ENCODE results near the gene AHI1. TPM values are rescaled to one million over a fixed set of nuclear protein-coding genes. Genes with fewer than 3 reads are reported as not detected.

The AHI1 gene
- total and polyA plus RNA-seq, 10 of the 15 experiments (the other 5 are each of a cell fraction or from before 2014, with no cell fraction given), result 3.2 to 9.5 (median 4.6) TPM

GRCh38 chr6:135474362-135474761, 23.2 kb downstream of the AHI1 start (continued):
- no peak for TF ChIP-seq IRF5 (IDR thresholded peaks at IDR 0.05; ENCODE audit: borderline replicate concordance)
- no peak for TF ChIP-seq HDAC2 (IDR thresholded peaks at IDR 0.05)
- TF ChIP-seq RCOR1 (conservative IDR thresholded peaks at IDR 0.05; ENCODE audit: low read depth, low read length), result no peak
- no peak for TF ChIP-seq RFX5 (IDR thresholded peaks at IDR 0.05; ENCODE audit: low read depth, low read length)
- no peak for TF ChIP-seq NR2C2 (IDR thresholded peaks at IDR 0.05; ENCODE audit: borderline replicate concordance, control insufficient read depth, insufficient read length, low read depth)

GRCh38 chr6:135465903-135466302, 31.6 kb downstream of the AHI1 start:
- H3K9me3 ChIP-seq (replicated peaks; ENCODE audit: control insufficient read depth, insufficient read depth, low read length), result no peaks in the 10 kb centered on the region
- H4K20me1 ChIP-seq (ENCODE audit: control insufficient read depth, insufficient read depth), result no peaks in the 10 kb centered on the region
- ChIA-PET CTCF (interaction anchor here (1.4 kb wide), 1 partner anchor 15 kb away, joined by 6 read pairs; no protein-coding TSS in a partner anchor), RAD21 (ENCODE audit: unreplicated experiment) (interaction anchor here (1.0 kb wide), 1 partner anchor 32 kb away, joined by 3 read pairs; no protein-coding TSS in a partner anchor), POLR2A (no interaction called here), SMC1A (ENCODE audit: uncharacterized antibody, unreplicated experiment) (interaction anchor here (1.0 to 1.1 kb wide), 2 partner anchors 18 to 32 kb away, joined by 3 to 4 read pairs; no protein-coding TSS in a partner anchor)
- intact Hi-C loops (cut with micrococcal nuclease; ENCODE audit: unreplicated experiment) (no loop called here), in situ Hi-C loops (cut with MboI) (no loop called here)
- no peak overlapping the region for H3K4me3 ChIP-seq
- peaks cover 16% of the 10 kb centered on the region for H3K4me1 ChIP-seq (ENCODE audit: control insufficient read depth, insufficient read depth, low read length)
- ATAC-seq (no peak), DNase-seq (ENCODE audit: low read depth, low spot score) (no peak), FAIRE-seq (no peak)
- no peaks in the 10 kb centered on the region for H3K36me3 ChIP-seq (ENCODE audit: control insufficient read depth in 2 of 2, insufficient read depth in 2 of 2, low read length in 1 of 2)
- no peak overlapping the region for H3K9ac ChIP-seq (ENCODE audit: control insufficient read depth, insufficient read depth, low read length)
- peak overlapping the region; percentile 45 for H3K4me2 ChIP-seq (ENCODE audit: control insufficient read depth, insufficient read depth)
- H3K79me2 ChIP-seq (ENCODE audit: control insufficient read depth, insufficient read depth, low read length), result no peaks in the 10 kb centered on the region
- no peak overlapping the region for H3K27ac ChIP-seq (ENCODE audit: control insufficient read depth, insufficient read depth)
- no TSS peak for BruUV-seq (replicated peaks)
- WGBS (ENCODE audit: insufficient coverage, insufficient replicate concordance, low lambda C conversion rate, missing lambda C conversion rate), result 30% methylated on average over 4 of the region's 4 CpGs
- no peak overlapping the region; the same call in 1 of the 2 replicates for H2AFZ ChIP-seq (ENCODE audit: control insufficient read depth, low read depth, low read length)
- H3K27me3 ChIP-seq (replicated peaks in 1 of 2; ENCODE audit: control insufficient read depth in 2 of 2, insufficient read depth in 2 of 2, low read length in 1 of 2), result no peaks in the 10 kb centered on the region
- TF ChIP-seq STAT1 (conservative IDR thresholded peaks at IDR 0.05) (no peak), POU2F2 (IDR thresholded peaks at IDR 0.05; ENCODE audit: borderline replicate concordance, low read depth, low read length) (no peak), ETV6 (conservative IDR thresholded peaks at IDR 0.05 in 1 of 2, IDR thresholded peaks at IDR 0.05 in 1 of 2; ENCODE audit: borderline replicate concordance in 1 of 2, low read depth in 1 of 2) (peak in 1 of 2 experiments; percentile 66; a peak in 1 of 4 replicates), SUZ12 (IDR thresholded peaks at IDR 0.05; ENCODE audit: unreplicated experiment) (no peak), PML (IDR thresholded peaks at IDR 0.05; ENCODE audit: low read length) (no peak), RUNX3 (IDR thresholded peaks at IDR 0.05; ENCODE audit: low read length) (peak; percentile 20; the same call in 1 of the 2 replicates), PAX5 (IDR thresholded peaks at IDR 0.05; ENCODE audit: borderline replicate concordance, low read depth, low read length) (no peak), CEBPB (IDR thresholded peaks at IDR 0.05; ENCODE audit: borderline replicate concordance in 1 of 2, low read depth in 2 of 2, low read length in 2 of 2) (no peak), NR2C2 (IDR thresholded peaks at IDR 0.05; ENCODE audit: borderline replicate concordance, control insufficient read depth, insufficient read length, low read depth) (no peak), SREBF1 (IDR thresholded peaks at IDR 0.05; ENCODE audit: low read length) (no peak)

Data from GM12878 (cell line).